ENCODE data around the gene GOT2. TPM values are rescaled to one million over a fixed set of nuclear protein-coding genes. Genes with fewer than 3 reads are reported as not detected.
"Not testable (repeated sequence)": the region's sequence is repeated elsewhere in the genome, so short reads cannot be mapped to it uniquely, and the experiment has no call there.

GOT2 gene
- polyA plus RNA-seq (44.7 and 55.6 TPM in 2 replicates), polyA minus RNA-seq (53.8 and 65.1 TPM in 2 replicates)

- H3F3A ChIP-seq (ENCODE audit: insufficient read depth, low read length, poor library complexity, severe bottlenecking) = no peaks in the 10 kb centered on the region
- H3K27ac ChIP-seq (ENCODE audit: low read length) = peak within 1 kb of the TSS; percentile 72
- H3K4me3 ChIP-seq (ENCODE audit: low read length) = peak within 1 kb of the TSS; percentile 98
- TF ChIP-seq EP300 (conservative IDR thresholded peaks at IDR 0.05; ENCODE audit: poor library complexity, severe bottlenecking) (peak; percentile 26), REST (IDR thresholded peaks at IDR 0.05; ENCODE audit: borderline replicate concordance) (no peak), POLR2AphosphoS5 (IDR thresholded peaks at IDR 0.05) (peak; percentile 93), RAD21 (conservative IDR thresholded peaks at IDR 0.05) (peak; percentile 43), TAF1 (IDR thresholded peaks at IDR 0.05; ENCODE audit: low read depth) (peak; percentile 63), CTCF (IDR thresholded peaks at IDR 0.05; ENCODE audit: poor library complexity, severe bottlenecking) (peak; percentile 96), MXI1 (conservative IDR thresholded peaks at IDR 0.05; ENCODE audit: poor library complexity, severe bottlenecking) (peak; percentile 75), EZH2 (IDR thresholded peaks at IDR 0.05; ENCODE audit: borderline replicate concordance, insufficient read depth, low read length, poor library complexity, severe bottlenecking) (no peak), SMC3 (conservative IDR thresholded peaks at IDR 0.05; ENCODE audit: poor library complexity) (peak; percentile 57)
- H2AFZ ChIP-seq (ENCODE audit: low read depth, low read length) = peak within 1 kb of the TSS; percentile 95
- peaks cover 28% of the 10 kb centered on the region for H3K79me2 ChIP-seq (replicated peaks; ENCODE audit: insufficient read depth, low read length)
- no peaks in the 10 kb centered on the region for H3K36me3 ChIP-seq (ENCODE audit: insufficient read depth, low read length)
- H3K9ac ChIP-seq (ENCODE audit: low read length) = peak within 1 kb of the TSS; percentile 88
- peak within 1 kb of the TSS; percentile 96 for H3K4me2 ChIP-seq (ENCODE audit: low read length)
- H4K20me1 ChIP-seq (ENCODE audit: insufficient read depth) = no peaks in the 10 kb centered on the region
- H3K27me3 ChIP-seq (ENCODE audit: insufficient read depth, low read depth, low read length) = no peaks in the 10 kb centered on the region
- H3K9me2 ChIP-seq (ENCODE audit: insufficient read depth, low read length) = no peaks in the 10 kb centered on the region
- no peaks in the 10 kb centered on the region for H3K9me3 ChIP-seq (ENCODE audit: low read length)
Observed at GRCh38 chr16:58733671-58734458, at the start of gene GOT2. Gene GOT2, minus strand, starts transcription at chr16:58734316. Its CDS starts 88 bp downstream, at chr16:58734228.

GRCh38 chr16:58779291-58779690 is 45.2 kb upstream of the GOT2 start:
- H3K4me3 ChIP-seq (ENCODE audit: low read length); H3K27ac ChIP-seq (ENCODE audit: low read length); H2AFZ ChIP-seq (ENCODE audit: low read depth, low read length); H4K20me1 ChIP-seq (ENCODE audit: insufficient read depth); H3K36me3 ChIP-seq (ENCODE audit: insufficient read depth, low read length); H3K27me3 ChIP-seq (ENCODE audit: insufficient read depth, low read depth, low read length); H3K9me2 ChIP-seq (ENCODE audit: insufficient read depth, low read length); H3K79me2 ChIP-seq (replicated peaks; ENCODE audit: insufficient read depth, low read length); H3K9ac ChIP-seq (ENCODE audit: low read length); H3K4me2 ChIP-seq (ENCODE audit: low read length); H3K9me3 ChIP-seq (ENCODE audit: low read length); H3F3A ChIP-seq (ENCODE audit: insufficient read depth, low read length, poor library complexity, severe bottlenecking): not testable (repeated sequence)
